ENCODE results near the gene NLGN4X. TPM values are rescaled to one million over a fixed set of nuclear protein-coding genes. Genes with fewer than 3 reads are reported as not detected.

Gene NLGN4X
- total and polyA plus RNA-seq, 8 donors, result 0.11 to 1.4 (median 0.48) TPM

GRCh38 chrX:6203462-6204215 lies 25.0 kb downstream of the NLGN4X start:
- 39 to 49% methylated on average over 6 of the region's 6 CpGs for WGBS, 2 donors
- Histone ChIP-seq H3K27me3 (peaks cover 0 to 5% (median 0%) of the 10 kb centered on the region in 4 donors), H3K4me3 (no peak overlapping the region), H3K27ac (no peak overlapping the region), H3K9me3 (no peaks in the 10 kb centered on the region), H3K36me3 (no peaks in the 10 kb centered on the region), H3K4me1 (no peaks in the 10 kb centered on the region)
- no peak for DNase-seq
- TF ChIP-seq, protein P1, sequence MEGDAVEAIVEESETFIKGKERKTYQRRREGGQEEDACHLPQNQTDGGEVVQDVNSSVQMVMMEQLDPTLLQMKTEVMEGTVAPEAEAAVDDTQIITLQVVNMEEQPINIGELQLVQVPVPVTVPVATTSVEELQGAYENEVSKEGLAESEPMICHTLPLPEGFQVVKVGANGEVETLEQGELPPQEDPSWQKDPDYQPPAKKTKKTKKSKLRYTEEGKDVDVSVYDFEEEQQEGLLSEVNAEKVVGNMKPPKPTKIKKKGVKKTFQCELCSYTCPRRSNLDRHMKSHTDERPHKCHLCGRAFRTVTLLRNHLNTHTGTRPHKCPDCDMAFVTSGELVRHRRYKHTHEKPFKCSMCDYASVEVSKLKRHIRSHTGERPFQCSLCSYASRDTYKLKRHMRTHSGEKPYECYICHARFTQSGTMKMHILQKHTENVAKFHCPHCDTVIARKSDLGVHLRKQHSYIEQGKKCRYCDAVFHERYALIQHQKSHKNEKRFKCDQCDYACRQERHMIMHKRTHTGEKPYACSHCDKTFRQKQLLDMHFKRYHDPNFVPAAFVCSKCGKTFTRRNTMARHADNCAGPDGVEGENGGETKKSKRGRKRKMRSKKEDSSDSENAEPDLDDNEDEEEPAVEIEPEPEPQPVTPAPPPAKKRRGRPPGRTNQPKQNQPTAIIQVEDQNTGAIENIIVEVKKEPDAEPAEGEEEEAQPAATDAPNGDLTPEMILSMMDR (IDR thresholded peaks at IDR 0.05), result no peak
- FAIRE-seq, result no peak
- no peak for ATAC-seq
- intact Hi-C loops (cut with DNase I), result no loop called here

DNA sequence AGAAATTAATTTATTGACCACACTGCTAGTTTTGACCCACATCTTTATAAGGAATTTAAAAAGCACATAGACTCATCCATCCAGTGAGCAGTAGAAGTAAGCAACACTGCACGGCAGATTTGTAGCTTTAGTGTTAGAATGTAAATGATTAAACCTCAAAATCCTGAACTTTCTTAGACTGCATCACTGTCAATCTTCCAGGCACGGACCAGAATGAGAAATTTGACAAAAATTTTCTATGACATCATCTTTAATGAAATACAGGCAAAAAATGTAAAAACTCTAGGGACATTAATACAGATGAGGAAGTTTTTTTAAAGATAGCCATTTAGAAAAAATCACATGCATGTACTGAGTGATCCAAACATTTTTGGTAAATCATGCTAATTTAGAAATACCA lies 29.2 kb downstream of the NLGN4X start:
- WGBS, 2 donors, result 28 to 37% methylated on average over 2 of the region's 2 CpGs
- H3K27ac ChIP-seq, result no peak overlapping the region
- H3K9me3 ChIP-seq, result no peaks in the 10 kb centered on the region
- no peaks in the 10 kb centered on the region for H3K27me3 ChIP-seq
- FAIRE-seq, result no peak
- intact Hi-C loops (cut with DNase I), result no loop called here
- H3K4me1 ChIP-seq, result no peaks in the 10 kb centered on the region
- TF ChIP-seq, protein P1 (IDR thresholded peaks at IDR 0.05), result no peak
- H3K36me3 ChIP-seq, result no peaks in the 10 kb centered on the region
- H3K4me3 ChIP-seq, result no peak overlapping the region
- no peak for DNase-seq
- ATAC-seq, result no peak

- Histone ChIP-seq H3K27ac (no peak overlapping the region), H3K4me1 (peaks cover 0 to 5% (median 0%) of the 10 kb centered on the region in 3 donors), H3K9me3 (no peaks in the 10 kb centered on the region), H3K27me3 (no peaks in the 10 kb centered on the region), H3K4me3 (no peak overlapping the region), H3K36me3 (no peaks in the 10 kb centered on the region)
- intact Hi-C loops (cut with DNase I), result no loop called here
- TF ChIP-seq, protein P1 (IDR thresholded peaks at IDR 0.05), result no peak
- ATAC-seq (no peak), DNase-seq (peak in 1 of 6 donors; percentile 31), FAIRE-seq (no peak)
- 93% methylated on average over 26 to 28 of the region's 28 CpGs for WGBS, 2 donors
Measured at GRCh38 chrX:6187256-6187655, 41.4 kb downstream of the NLGN4X start.

DNA sequence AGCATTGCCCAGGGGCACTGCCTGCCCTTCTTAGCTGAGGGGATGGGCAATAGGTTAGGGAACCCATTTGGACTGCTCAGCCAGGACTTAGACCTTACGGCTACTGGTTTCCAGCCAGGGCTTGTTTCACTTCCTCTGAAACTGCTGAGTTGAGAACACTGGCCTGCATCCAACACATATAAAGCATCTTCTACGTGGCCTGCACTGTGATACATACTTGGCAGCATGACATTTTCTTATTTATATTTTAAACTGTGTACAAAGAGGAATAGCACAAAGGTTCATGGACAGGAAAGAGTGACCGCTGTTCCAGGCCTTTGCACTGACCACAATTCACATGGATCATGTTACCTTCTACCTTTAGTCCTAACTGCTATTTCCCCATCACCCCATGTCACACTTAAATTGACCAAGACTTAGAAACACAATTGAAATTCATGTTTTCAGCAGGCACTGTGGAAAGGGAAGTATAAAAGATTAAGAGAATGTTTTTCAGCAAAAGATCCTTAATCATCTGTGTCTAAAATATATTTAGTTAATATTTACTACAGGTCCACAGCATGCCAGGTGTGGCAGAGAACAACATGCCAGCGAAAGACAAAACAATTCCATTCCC lies 43.7 kb downstream of the NLGN4X start:
- Histone ChIP-seq H3K4me3 (no peak overlapping the region), H3K27me3 (no peaks in the 10 kb centered on the region), H3K4me1 (peaks cover 0 to 5% (median 0%) of the 10 kb centered on the region in 3 donors), H3K9me3 (no peaks in the 10 kb centered on the region), H3K36me3 (no peaks in the 10 kb centered on the region), H3K27ac (no peak overlapping the region)
- intact Hi-C loops (cut with DNase I), result no loop called here
- FAIRE-seq, result no peak
- no peak for DNase-seq
- peak in 2 of 4 donors; percentile 35 to 38 for ATAC-seq
- TF ChIP-seq, protein P1 (IDR thresholded peaks at IDR 0.05), result no peak
- WGBS, 2 donors, result 38 to 54% methylated on average over 4 of the region's 4 CpGs

GRCh38 chrX:6175914-6176313 lies 52.8 kb downstream of the NLGN4X start:
- no peak for DNase-seq
- Histone ChIP-seq H3K4me3 (no peak overlapping the region), H3K27me3 (peaks cover 0 to 6% (median 0%) of the 10 kb centered on the region in 4 donors), H3K9me3 (no peaks in the 10 kb centered on the region), H3K27ac (no peak overlapping the region), H3K36me3 (no peaks in the 10 kb centered on the region), H3K4me1 (no peaks in the 10 kb centered on the region)
- FAIRE-seq, result no peak
- TF ChIP-seq, protein P1 (IDR thresholded peaks at IDR 0.05), result no peak
- 76 to 80% methylated on average over 3 of the region's 3 CpGs for WGBS, 2 donors
- ATAC-seq, result no peak
- intact Hi-C loops (cut with DNase I), result no loop called here

Data from pancreas (tissue), 10 donors.